SK-N-SH (cell line): ENCODE data around the gene SNRK.

Source experiments
- CHD2 ChIP-seq: fragments of 150-350 bp; IDR thresholded peaks from 2 replicates; pipeline ENCODE4 v1.6.1; 2018; ENCODE audit warnings: low read length; ENCODE audit not compliant: partially characterized antibody
- CTCF ChIP-seq: fragments of 200-600 bp; sonication (generic); IDR thresholded peaks from 2 replicates; pipeline ENCODE4 v1.6.1; 2017; ENCODE audit warnings: antibody characterized with exemption, mild to moderate bottlenecking, moderate library complexity
- FOXM1 ChIP-seq: IDR thresholded peaks from 2 replicates; pipeline ENCODE4 v1.4.0; 2012; ENCODE audit warnings: low read depth, mild to moderate bottlenecking
- IRF3 ChIP-seq: fragments of 150-350 bp; IDR thresholded peaks from 2 replicates; pipeline ENCODE4 v1.6.1; 2016; ENCODE audit warnings: mild to moderate bottlenecking, low read depth, low read length
- JUND ChIP-seq: IDR thresholded peaks from 2 replicates; pipeline ENCODE4 v1.4.0; 2012
- USF2 ChIP-seq: fragments of 150-350 bp; IDR thresholded peaks from 2 replicates; pipeline ENCODE4 v1.6.1; 2017; ENCODE audit warnings: antibody characterized with exemption, low read length, low read depth, borderline replicate concordance

GRCh38 chr3:43400167-43400566 lies 113.8 kb downstream of the SNRK start:
- TF ChIP-seq FOXM1, result no peak
- no peak for TF ChIP-seq CTCF
- no peak for TF ChIP-seq IRF3
- TF ChIP-seq JUND, result no peak
- no peak for TF ChIP-seq CHD2
- TF ChIP-seq USF2, result no peak
